ENCODE measurements around the gene RHO. TPM values are rescaled to one million over a fixed set of nuclear protein-coding genes. Genes with fewer than 3 reads are reported as not detected.

The RHO gene
- total RNA-seq, 1 experiment from 2014 or later = not detected

- BruUV-seq (replicated peaks) = no TSS peak
- ChIA-PET CTCF (no interaction called here), POLR2A (no interaction called here)
- no peak overlapping the region for H3K4me3 ChIP-seq (ENCODE audit: low read depth, low read length)
- Mint-ChIP-seq H3K4me1 (ENCODE audit: low read depth, unreplicated experiment) (no peaks in the 10 kb centered on the region), H3K4me3 (ENCODE audit: unreplicated experiment) (no peak overlapping the region), H3K9me3 (ENCODE audit: unreplicated experiment) (no peaks in the 10 kb centered on the region), H3K27ac (ENCODE audit: unreplicated experiment) (no peak overlapping the region), H3K27me3 (ENCODE audit: insufficient read depth, unreplicated experiment) (no peaks in the 10 kb centered on the region), H3K36me3 (ENCODE audit: insufficient read depth, unreplicated experiment) (no peaks in the 10 kb centered on the region)
- no peaks in the 10 kb centered on the region for H3K36me3 ChIP-seq (ENCODE audit: control insufficient read depth, insufficient read depth, low read length)
- H3K4me1 ChIP-seq = no peaks in the 10 kb centered on the region
- intact Hi-C loops (cut with micrococcal nuclease; ENCODE audit: unreplicated experiment) = no loop called here
- no peak for DNase-seq
- H3K9me3 ChIP-seq = no peaks in the 10 kb centered on the region
- no peaks in the 10 kb centered on the region for H3K27me3 ChIP-seq (replicated peaks; ENCODE audit: control insufficient read depth, insufficient read depth, low read length)
- no peak for TF ChIP-seq CTCF (IDR thresholded peaks at IDR 0.05; ENCODE audit: insufficient read depth in 1 of 2, low read depth in 1 of 2, low read length in 1 of 2, severe bottlenecking in 1 of 2, unreplicated experiment in 1 of 2)
These were observed 54.9 kb downstream of the RHO start for GRCh38 chr3:129583289-129583688.

DNA sequence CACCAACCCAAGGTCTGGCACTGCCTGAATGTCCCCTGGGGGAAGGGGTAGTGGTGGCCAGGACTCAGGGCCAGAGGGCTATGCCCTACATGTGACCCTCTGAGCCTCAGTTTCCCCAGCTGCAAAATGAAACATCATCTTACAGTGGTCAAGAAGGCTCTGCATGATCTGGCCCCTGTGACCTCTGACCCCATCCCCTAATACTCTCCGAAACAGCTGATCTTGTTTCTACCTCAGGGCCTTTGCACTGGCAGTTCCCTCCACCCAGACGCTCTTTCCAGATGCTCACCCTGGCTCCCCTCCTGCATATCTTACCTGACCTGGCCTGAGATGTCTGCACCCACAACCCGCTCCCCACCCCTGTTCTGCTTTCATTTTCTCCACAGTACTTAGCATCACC is 56.2 kb downstream of the RHO start:
- no peaks in the 10 kb centered on the region for H3K4me1 Mint-ChIP-seq (ENCODE audit: low read depth, unreplicated experiment)
- H3K9me3 ChIP-seq = no peaks in the 10 kb centered on the region
- no peaks in the 10 kb centered on the region for H3K9me3 Mint-ChIP-seq (ENCODE audit: unreplicated experiment)
- H3K27me3 ChIP-seq (replicated peaks; ENCODE audit: control insufficient read depth, insufficient read depth, low read length) = no peaks in the 10 kb centered on the region
- H3K4me3 ChIP-seq (ENCODE audit: low read depth, low read length) = no peak overlapping the region
- no peaks in the 10 kb centered on the region for H3K27me3 Mint-ChIP-seq (ENCODE audit: insufficient read depth, unreplicated experiment)
- H3K36me3 Mint-ChIP-seq (ENCODE audit: insufficient read depth, unreplicated experiment) = no peaks in the 10 kb centered on the region
- TF ChIP-seq CTCF (IDR thresholded peaks at IDR 0.05; ENCODE audit: insufficient read depth in 1 of 2, low read depth in 1 of 2, low read length in 1 of 2, severe bottlenecking in 1 of 2, unreplicated experiment in 1 of 2) = no peak
- no TSS peak for BruUV-seq (replicated peaks)
- intact Hi-C loops (cut with micrococcal nuclease; ENCODE audit: unreplicated experiment) = no loop called here
- H3K27ac Mint-ChIP-seq (ENCODE audit: unreplicated experiment) = no peak overlapping the region
- ChIA-PET POLR2A (no interaction called here), CTCF (no interaction called here)
- no peaks in the 10 kb centered on the region for H3K4me1 ChIP-seq
- H3K4me3 Mint-ChIP-seq (ENCODE audit: unreplicated experiment) = no peak overlapping the region
- H3K36me3 ChIP-seq (ENCODE audit: control insufficient read depth, insufficient read depth, low read length) = no peaks in the 10 kb centered on the region
- DNase-seq = no peak

Other genes starting within 250 kb of the RHO start
- 47.7 and 47.9 TPM in 2 replicates for gene HMCES, start 249.8 kb upstream of the RHO start, total RNA-seq (2022)
- gene EFCAB12, start 100.0 kb upstream of the RHO start, total RNA-seq (2022) = 0.14 and 0.49 TPM in 2 replicates
- gene MBD4, start 88.7 kb upstream of the RHO start, total RNA-seq (2022) = 33.5 and 39.8 TPM in 2 replicates
- gene IFT122, start 88.4 kb upstream of the RHO start, total RNA-seq (2022) = 21.9 and 30.0 TPM in 2 replicates
- not detected in 2 replicates for gene H1-8, start 14.5 kb downstream of the RHO start, total RNA-seq (2022)
- 26.3 and 33.0 TPM in 2 replicates for gene PLXND1, start 78.0 kb downstream of the RHO start, total RNA-seq (2022)

Data from Caco-2 (cell line).